ENCODE results near the gene EZR. TPM values are rescaled to one million over a fixed set of nuclear protein-coding genes. Genes with fewer than 3 reads are reported as not detected.

EZR gene
- total and polyA plus RNA-seq, 9 of the 15 experiments (the other 6 are each of a cell fraction or from before 2014, with no cell fraction given), result 36.5 to 162 (median 104) TPM

DNA sequence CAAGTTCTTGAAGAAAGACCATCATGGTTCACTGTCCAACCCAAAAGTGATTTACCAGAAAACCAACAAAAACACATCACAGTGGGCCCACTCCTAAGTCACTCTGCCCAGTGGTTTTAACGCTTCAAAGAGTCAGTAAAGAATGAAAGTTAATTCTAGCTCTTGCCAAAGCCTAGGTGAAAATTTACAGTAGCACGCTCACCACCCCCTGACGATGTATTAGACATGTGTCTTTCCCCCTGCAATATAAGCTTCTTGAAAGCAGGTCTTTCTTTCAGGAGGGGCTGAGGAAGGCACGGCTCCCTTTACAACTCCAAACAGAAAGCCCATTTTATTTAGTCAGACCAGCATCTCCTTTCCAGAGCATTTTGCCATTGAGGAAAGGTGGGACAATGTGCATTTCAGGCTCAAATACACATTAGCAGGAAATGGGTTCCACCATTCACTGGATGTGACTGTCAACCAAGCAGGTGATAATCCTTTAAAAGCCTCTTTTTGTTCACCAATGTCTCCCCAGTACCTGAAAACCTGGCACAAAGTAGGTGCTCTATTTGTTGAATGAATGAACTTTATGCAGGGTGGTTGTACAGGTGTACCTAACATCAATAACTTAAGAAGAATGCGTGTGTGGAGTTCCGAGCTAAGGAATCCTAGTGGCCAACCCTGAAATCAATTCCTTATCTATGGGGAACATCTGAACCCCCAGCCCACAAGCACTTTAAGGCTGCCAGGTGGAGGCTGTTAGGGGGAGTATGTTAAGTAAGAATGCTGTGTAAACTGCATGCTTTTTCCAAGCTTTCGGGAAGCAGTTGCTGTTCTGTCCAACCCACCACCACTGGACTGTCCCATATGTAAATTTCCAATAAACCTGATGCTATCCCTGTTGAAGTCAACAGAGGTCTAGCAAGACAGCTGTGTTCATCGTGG, 11.4 kb downstream of the EZR start (continued):
- TF ChIP-seq EZH2 (IDR thresholded peaks at IDR 0.05; ENCODE audit: borderline replicate concordance, low read depth, low read length) (no peak), BRD9 (IDR thresholded peaks at IDR 0.05; ENCODE audit: low read depth, partially characterized antibody) (no peak), PML (IDR thresholded peaks at IDR 0.05; ENCODE audit: low read length) (peak; percentile 30; the same call in 1 of the 2 replicates), ZNF586 (CRISPR knock-in tag; conservative IDR thresholded peaks at IDR 0.05) (no peak), POLR2G (IDR thresholded peaks at IDR 0.05; ENCODE audit: low read depth, low read length) (no peak), NR2F6 (CRISPR knock-in tag; IDR thresholded peaks at IDR 0.05) (no peak), ZZZ3 (IDR thresholded peaks at IDR 0.05) (no peak), ZNF436 (CRISPR knock-in tag; IDR thresholded peaks at IDR 0.05) (no peak), ZNF551 (CRISPR knock-in tag; IDR thresholded peaks at IDR 0.05) (no peak)
- TF ChIP-seq, protein P1, sequence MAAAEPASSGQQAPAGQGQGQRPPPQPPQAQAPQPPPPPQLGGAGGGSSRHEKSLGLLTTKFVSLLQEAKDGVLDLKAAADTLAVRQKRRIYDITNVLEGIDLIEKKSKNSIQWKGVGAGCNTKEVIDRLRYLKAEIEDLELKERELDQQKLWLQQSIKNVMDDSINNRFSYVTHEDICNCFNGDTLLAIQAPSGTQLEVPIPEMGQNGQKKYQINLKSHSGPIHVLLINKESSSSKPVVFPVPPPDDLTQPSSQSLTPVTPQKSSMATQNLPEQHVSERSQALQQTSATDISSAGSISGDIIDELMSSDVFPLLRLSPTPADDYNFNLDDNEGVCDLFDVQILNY (CRISPR knock-in tag; IDR thresholded peaks at IDR 0.05), result no peak
- TF ChIP-seq, protein P2, sequence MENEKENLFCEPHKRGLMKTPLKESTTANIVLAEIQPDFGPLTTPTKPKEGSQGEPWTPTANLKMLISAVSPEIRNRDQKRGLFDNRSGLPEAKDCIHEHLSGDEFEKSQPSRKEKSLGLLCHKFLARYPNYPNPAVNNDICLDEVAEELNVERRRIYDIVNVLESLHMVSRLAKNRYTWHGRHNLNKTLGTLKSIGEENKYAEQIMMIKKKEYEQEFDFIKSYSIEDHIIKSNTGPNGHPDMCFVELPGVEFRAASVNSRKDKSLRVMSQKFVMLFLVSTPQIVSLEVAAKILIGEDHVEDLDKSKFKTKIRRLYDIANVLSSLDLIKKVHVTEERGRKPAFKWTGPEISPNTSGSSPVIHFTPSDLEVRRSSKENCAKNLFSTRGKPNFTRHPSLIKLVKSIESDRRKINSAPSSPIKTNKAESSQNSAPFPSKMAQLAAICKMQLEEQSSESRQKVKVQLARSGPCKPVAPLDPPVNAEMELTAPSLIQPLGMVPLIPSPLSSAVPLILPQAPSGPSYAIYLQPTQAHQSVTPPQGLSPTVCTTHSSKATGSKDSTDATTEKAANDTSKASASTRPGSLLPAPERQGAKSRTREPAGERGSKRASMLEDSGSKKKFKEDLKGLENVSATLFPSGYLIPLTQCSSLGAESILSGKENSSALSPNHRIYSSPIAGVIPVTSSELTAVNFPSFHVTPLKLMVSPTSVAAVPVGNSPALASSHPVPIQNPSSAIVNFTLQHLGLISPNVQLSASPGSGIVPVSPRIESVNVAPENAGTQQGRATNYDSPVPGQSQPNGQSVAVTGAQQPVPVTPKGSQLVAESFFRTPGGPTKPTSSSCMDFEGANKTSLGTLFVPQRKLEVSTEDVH (IDR thresholded peaks at IDR 0.05; ENCODE audit: low read depth, partially characterized antibody), result no peak
- TF ChIP-seq, protein P3, sequence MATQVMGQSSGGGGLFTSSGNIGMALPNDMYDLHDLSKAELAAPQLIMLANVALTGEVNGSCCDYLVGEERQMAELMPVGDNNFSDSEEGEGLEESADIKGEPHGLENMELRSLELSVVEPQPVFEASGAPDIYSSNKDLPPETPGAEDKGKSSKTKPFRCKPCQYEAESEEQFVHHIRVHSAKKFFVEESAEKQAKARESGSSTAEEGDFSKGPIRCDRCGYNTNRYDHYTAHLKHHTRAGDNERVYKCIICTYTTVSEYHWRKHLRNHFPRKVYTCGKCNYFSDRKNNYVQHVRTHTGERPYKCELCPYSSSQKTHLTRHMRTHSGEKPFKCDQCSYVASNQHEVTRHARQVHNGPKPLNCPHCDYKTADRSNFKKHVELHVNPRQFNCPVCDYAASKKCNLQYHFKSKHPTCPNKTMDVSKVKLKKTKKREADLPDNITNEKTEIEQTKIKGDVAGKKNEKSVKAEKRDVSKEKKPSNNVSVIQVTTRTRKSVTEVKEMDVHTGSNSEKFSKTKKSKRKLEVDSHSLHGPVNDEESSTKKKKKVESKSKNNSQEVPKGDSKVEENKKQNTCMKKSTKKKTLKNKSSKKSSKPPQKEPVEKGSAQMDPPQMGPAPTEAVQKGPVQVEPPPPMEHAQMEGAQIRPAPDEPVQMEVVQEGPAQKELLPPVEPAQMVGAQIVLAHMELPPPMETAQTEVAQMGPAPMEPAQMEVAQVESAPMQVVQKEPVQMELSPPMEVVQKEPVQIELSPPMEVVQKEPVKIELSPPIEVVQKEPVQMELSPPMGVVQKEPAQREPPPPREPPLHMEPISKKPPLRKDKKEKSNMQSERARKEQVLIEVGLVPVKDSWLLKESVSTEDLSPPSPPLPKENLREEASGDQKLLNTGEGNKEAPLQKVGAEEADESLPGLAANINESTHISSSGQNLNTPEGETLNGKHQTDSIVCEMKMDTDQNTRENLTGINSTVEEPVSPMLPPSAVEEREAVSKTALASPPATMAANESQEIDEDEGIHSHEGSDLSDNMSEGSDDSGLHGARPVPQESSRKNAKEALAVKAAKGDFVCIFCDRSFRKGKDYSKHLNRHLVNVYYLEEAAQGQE (IDR thresholded peaks at IDR 0.05; ENCODE audit: borderline replicate concordance), result no peak
- TF ChIP-seq, protein P3 (CRISPR knock-in tag; IDR thresholded peaks at IDR 0.05; ENCODE audit: low read depth), result no peak
- TF ChIP-seq, protein P4, sequence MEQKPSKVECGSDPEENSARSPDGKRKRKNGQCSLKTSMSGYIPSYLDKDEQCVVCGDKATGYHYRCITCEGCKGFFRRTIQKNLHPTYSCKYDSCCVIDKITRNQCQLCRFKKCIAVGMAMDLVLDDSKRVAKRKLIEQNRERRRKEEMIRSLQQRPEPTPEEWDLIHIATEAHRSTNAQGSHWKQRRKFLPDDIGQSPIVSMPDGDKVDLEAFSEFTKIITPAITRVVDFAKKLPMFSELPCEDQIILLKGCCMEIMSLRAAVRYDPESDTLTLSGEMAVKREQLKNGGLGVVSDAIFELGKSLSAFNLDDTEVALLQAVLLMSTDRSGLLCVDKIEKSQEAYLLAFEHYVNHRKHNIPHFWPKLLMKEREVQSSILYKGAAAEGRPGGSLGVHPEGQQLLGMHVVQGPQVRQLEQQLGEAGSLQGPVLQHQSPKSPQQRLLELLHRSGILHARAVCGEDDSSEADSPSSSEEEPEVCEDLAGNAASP (IDR thresholded peaks at IDR 0.05), result no peak
